Epithelial cell of proximal tubule (primary cell): Measurements from ENCODE around the gene ERMP1. TPM values are rescaled to one million over a fixed set of nuclear protein-coding genes. Genes with fewer than 3 reads are reported as not detected.

Experiments used
- DNase-seq: peaks from one replicate; pipeline ENCODE4 v3.0.0-alpha.2; 2011; ENCODE audit warnings: low read depth
- H3K4me3 ChIP-seq: 2 replicates; pipeline ENCODE4 v1.5.1; 2011; ENCODE audit warnings: low read depth, mild to moderate bottlenecking, low read length
- total RNA-seq: library from RNA; depleted of rRNA; stranded (reverse); fragments of >200 nt; gene quantifications from 2 replicates; pipeline ENCODE4 v1.2.3, GENCODE V29; 2015
- TF ChIP-seq, protein P1 (sequence below): conservative IDR thresholded peaks from 2 replicates; pipeline ENCODE4 v1.5.1; 2012; ENCODE audit warnings: low read depth, mild to moderate bottlenecking, low read length

Gene ERMP1
- total RNA-seq, 1 donor from 2014 or later = 21.3 TPM

DNA sequence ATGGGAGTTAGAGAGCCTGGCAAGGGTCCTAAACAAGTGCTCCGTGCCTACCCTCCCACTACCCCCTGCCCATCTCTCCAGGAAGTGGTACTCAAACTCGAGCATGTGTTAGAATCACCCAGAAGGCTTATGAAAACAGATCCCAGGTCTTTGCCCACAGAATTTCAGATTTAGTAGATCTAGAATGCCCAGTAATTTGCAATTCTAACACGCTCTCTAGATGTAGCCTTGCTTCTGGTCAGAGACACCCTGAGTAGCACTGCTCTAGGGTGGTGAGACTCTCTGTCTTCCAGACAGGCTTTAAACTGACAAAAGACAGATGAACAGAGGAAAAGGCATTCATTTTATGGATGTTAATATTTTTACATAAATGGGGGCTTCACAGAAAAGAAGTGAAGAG lies 20.7 kb upstream of the ERMP1 start:
- DNase-seq = no peak
- no peak overlapping the region for H3K4me3 ChIP-seq
- TF ChIP-seq, protein P1, sequence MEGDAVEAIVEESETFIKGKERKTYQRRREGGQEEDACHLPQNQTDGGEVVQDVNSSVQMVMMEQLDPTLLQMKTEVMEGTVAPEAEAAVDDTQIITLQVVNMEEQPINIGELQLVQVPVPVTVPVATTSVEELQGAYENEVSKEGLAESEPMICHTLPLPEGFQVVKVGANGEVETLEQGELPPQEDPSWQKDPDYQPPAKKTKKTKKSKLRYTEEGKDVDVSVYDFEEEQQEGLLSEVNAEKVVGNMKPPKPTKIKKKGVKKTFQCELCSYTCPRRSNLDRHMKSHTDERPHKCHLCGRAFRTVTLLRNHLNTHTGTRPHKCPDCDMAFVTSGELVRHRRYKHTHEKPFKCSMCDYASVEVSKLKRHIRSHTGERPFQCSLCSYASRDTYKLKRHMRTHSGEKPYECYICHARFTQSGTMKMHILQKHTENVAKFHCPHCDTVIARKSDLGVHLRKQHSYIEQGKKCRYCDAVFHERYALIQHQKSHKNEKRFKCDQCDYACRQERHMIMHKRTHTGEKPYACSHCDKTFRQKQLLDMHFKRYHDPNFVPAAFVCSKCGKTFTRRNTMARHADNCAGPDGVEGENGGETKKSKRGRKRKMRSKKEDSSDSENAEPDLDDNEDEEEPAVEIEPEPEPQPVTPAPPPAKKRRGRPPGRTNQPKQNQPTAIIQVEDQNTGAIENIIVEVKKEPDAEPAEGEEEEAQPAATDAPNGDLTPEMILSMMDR = no peak

DNA sequence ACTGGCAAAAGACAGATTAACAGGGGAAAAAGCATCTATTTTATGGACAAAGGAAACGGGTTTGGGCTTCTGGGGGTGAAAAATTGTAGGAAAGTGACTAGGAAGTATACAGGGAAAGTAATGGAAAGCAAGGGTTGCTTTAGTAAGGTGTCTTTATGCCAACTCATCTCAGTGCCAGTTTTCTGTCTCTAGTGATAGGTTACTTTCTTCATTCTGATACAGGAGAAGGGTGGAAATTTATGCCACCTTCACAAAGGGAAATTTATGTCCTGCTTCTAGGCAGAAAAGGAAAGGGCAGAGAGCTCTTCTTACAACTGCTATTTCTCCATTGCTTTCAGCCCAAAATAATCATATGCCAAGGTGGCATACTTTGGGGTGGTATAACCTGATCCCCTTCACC lies 20.1 kb upstream of the ERMP1 start:
- TF ChIP-seq, protein P1 = no peak
- no peak for DNase-seq
- no peak overlapping the region for H3K4me3 ChIP-seq

DNA sequence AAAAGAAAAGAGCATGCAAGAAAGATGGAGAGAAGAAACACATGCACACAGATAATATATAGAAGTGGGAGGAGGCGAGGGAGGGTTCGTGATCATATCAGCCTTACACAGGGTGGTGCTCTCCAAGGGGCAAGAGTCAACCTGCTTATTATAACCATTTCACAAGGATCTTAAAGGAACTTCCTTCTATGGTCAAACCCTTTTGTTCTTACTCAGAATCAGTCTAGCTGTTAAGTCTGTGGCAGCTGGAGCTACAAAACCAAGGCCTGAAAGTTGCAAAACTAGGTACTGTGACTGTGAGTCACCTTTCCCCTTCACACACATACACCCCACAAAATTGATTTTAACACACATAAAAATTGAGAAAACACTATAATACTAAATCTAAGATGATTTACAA lies 18.5 kb upstream of the ERMP1 start:
- H3K4me3 ChIP-seq = no peak overlapping the region
- peak; percentile 86 for DNase-seq
- TF ChIP-seq, protein P1 = no peak

DNA sequence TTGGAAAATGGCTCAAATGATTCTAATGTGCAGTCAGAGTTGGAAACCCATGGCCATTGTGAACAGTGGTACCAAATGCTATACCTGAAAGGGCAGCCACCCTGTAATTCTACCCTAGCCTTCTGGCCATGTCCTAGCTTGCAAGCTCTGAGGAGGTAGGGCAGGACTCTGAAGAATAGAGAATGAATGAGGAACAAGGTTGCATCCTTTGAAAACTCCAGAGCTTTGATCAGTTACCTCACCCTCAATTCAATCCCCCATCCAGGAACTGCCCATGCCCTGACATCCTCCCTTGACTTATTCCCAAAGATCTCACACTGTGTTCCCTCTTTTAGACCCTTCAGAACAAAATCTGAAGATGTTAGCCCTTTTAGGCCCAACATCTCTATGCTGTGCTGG lies 17.8 kb upstream of the ERMP1 start:
- H3K4me3 ChIP-seq = no peak overlapping the region
- TF ChIP-seq, protein P1 = no peak
- no peak for DNase-seq

DNA sequence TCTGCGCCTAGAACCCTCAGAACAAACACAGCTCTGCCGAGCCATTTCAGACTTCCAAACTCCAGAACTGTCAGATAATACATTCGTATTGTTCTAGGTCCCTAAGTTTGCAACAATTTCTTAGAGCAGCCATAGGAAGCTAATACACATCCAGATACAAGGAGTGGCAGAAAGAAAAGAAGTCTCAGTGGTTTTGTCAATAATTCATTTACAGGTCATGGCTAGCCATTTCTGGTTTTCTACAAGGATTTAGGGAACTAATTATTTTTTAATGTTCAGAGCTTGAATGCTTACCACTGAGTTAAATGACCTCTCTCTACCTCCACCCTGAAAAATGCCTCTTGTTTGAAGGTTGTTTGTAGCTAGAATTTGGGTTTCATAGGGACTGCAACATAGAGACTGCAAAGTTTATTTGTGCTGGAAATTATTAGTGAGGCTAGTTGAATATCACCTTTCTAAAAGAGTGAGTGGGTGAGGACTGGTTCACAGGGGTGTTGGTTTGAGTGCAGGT lies 15.5 kb upstream of the ERMP1 start:
- TF ChIP-seq, protein P1 = no peak
- DNase-seq = no peak
- H3K4me3 ChIP-seq = no peak overlapping the region

DNA sequence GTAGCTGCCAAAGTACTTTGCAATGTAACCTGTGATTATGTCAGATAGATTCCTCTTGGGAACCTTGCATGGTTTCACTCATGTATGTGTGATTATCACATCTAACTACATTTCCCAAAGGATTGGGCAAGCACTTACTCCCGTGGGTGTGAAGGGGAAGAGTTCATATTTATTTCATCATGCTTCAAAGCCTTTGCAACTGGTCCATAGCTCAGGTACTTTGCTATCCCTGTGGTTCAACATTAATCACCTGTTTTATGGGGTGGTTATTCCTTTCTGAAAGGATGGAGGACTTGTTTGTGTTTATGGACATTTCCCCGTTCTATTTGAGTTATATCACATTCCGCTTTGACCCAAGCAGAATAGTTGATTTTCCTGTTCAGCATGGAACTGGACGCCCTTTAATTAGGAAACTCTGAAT lies 13.6 kb upstream of the ERMP1 start:
- H3K4me3 ChIP-seq = no peak overlapping the region
- TF ChIP-seq, protein P1 = no peak
- peak; percentile 53 for DNase-seq

DNA sequence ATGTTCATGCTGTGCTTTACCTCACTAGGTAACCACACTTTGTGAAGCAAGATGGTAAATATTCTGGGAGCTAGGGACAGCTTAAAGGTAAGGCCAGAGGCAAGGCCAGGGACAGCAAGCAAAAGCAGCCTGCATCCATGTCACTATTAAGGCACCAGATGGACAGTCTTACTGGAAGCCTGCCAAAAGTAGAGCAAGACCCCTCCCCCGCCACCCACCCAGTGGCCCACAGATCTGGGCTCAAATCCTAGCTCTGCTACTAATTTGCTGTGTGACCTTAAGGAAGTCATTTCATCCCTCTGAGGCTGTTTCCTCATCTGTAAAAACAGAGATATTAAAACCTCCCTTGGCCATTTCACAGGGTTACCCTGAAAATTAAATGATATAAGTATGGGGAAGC lies 13.2 kb upstream of the ERMP1 start:
- H3K4me3 ChIP-seq = no peak overlapping the region
- TF ChIP-seq, protein P1 = no peak
- DNase-seq = no peak
